GM12892 (cell line): ENCODE results near the gene AKR1C4.
"Not testable (repeated sequence)": the region's sequence is repeated elsewhere in the genome, so short reads cannot be mapped to it uniquely, and the experiment has no call there.

ENCODE experiments used
- DNase-seq: peaks from one replicate; pipeline ENCODE4 v3.0.0; 2011; ENCODE audit not compliant: insufficient read length
- FAIRE-seq: peaks from 2 replicates; lab custom pipeline; 2011; peaks lifted over from hg19 to GRCh38; lab: Jason Lieb, UNC
- POLR2A ChIP-seq: IDR thresholded peaks from 2 replicates; pipeline ENCODE4 v1.6.1; 2011; ENCODE audit warnings: low read depth, low read length, control low read depth
- POLR2AphosphoS5 ChIP-seq: IDR thresholded peaks from 2 replicates; pipeline ENCODE4 v1.6.1; 2011; ENCODE audit warnings: low read depth, low read length, control low read depth
- TAF1 ChIP-seq: IDR thresholded peaks from 2 replicates; pipeline ENCODE4 v1.6.1; 2011; ENCODE audit warnings: low read depth, mild to moderate bottlenecking, control low read depth, low read length, borderline replicate concordance

Gene AKR1C4

GRCh38 chr10:5219262-5219661, 22.6 kb downstream of the AKR1C4 start:
- no peak for TF ChIP-seq POLR2AphosphoS5
- TF ChIP-seq TAF1 = no peak
- no peak for TF ChIP-seq POLR2A
- no peak for DNase-seq
- FAIRE-seq = no peak

- DNase-seq, FAIRE-seq: not testable (repeated sequence)
Measured at GRCh38 chr10:5222942-5223341, 26.3 kb downstream of the AKR1C4 start.

- no peak for DNase-seq
- TF ChIP-seq POLR2AphosphoS5 (no peak), TAF1 (no peak), POLR2A (no peak)
- FAIRE-seq = no peak
Measured at GRCh38 chr10:5229019-5229418, 32.4 kb downstream of the AKR1C4 start.

GRCh38 chr10:5233324-5233723, 36.7 kb downstream of the AKR1C4 start:
- no peak for DNase-seq
- TF ChIP-seq TAF1 (no peak), POLR2A (no peak), POLR2AphosphoS5 (no peak)
- FAIRE-seq = no peak

GRCh38 chr10:5234106-5234860, 37.6 kb downstream of the AKR1C4 start:
- DNase-seq (no peak), FAIRE-seq (no peak)
- TF ChIP-seq POLR2A (no peak), TAF1 (no peak), POLR2AphosphoS5 (no peak)

- not testable (repeated sequence) for FAIRE-seq, DNase-seq
Measured at GRCh38 chr10:5237541-5237940, 40.9 kb downstream of the AKR1C4 start.

GRCh38 chr10:5242585-5242984, 45.9 kb downstream of the AKR1C4 start:
- DNase-seq (no peak), FAIRE-seq (no peak)
- TF ChIP-seq TAF1 = no peak
- TF ChIP-seq POLR2AphosphoS5 = no peak
- TF ChIP-seq POLR2A = no peak

- TF ChIP-seq POLR2A (no peak), POLR2AphosphoS5 (no peak), TAF1 (no peak)
- FAIRE-seq (no peak), DNase-seq (no peak)
Measured at GRCh38 chr10:5243521-5243987, 46.9 kb downstream of the AKR1C4 start.

- TF ChIP-seq TAF1 (no peak), POLR2A (no peak), POLR2AphosphoS5 (no peak)
- DNase-seq = no peak
- FAIRE-seq = no peak
Measured at GRCh38 chr10:5252177-5253037, 55.8 kb downstream of the AKR1C4 start.

GRCh38 chr10:5254488-5254887, 57.9 kb downstream of the AKR1C4 start:
- FAIRE-seq = no peak
- DNase-seq = no peak
- TF ChIP-seq TAF1 = no peak
- no peak for TF ChIP-seq POLR2A
- no peak for TF ChIP-seq POLR2AphosphoS5

- not testable (repeated sequence) for DNase-seq, FAIRE-seq
Measured at GRCh38 chr10:5257768-5258167, 61.1 kb downstream of the AKR1C4 start.
